ENCODE results near the gene RHO.

- TF ChIP-seq, protein P1, sequence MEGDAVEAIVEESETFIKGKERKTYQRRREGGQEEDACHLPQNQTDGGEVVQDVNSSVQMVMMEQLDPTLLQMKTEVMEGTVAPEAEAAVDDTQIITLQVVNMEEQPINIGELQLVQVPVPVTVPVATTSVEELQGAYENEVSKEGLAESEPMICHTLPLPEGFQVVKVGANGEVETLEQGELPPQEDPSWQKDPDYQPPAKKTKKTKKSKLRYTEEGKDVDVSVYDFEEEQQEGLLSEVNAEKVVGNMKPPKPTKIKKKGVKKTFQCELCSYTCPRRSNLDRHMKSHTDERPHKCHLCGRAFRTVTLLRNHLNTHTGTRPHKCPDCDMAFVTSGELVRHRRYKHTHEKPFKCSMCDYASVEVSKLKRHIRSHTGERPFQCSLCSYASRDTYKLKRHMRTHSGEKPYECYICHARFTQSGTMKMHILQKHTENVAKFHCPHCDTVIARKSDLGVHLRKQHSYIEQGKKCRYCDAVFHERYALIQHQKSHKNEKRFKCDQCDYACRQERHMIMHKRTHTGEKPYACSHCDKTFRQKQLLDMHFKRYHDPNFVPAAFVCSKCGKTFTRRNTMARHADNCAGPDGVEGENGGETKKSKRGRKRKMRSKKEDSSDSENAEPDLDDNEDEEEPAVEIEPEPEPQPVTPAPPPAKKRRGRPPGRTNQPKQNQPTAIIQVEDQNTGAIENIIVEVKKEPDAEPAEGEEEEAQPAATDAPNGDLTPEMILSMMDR (conservative IDR thresholded peaks at IDR 0.05; ENCODE audit: low read depth, low read length): no peak
- no peak for TF ChIP-seq EZH2 (IDR thresholded peaks at IDR 0.05; ENCODE audit: low read length, unreplicated experiment)
These were observed 9.0 kb upstream of the RHO start for GRCh38 chr3:129519449-129519848.

All from PC-3 (cell line).